IMR-90 (cell line): ENCODE data around the gene SFSWAP. TPM values are rescaled to one million over a fixed set of nuclear protein-coding genes. Genes with fewer than 3 reads are reported as not detected.

ENCODE experiments used
- ATAC-seq: fragments of 200-7000 bp; cut with Tn5 transposase; 2 replicates; pipeline ENCODE4 v1.9.1; 2020; ENCODE audit warnings: low read depth, mild to moderate bottlenecking, moderate library complexity
- BruUV-seq: library from RNA; stranded (reverse); fragments of 400-500 nt; replicated peaks from 2 replicates; lab custom pipeline; 2021; lab: Mats Ljungman, UMichigan
- CTCF ChIA-PET: fragments of 300-600 bp; formaldehyde crosslinking; extraction: SDS; loops from one replicate; lab custom pipeline; 2021; ENCODE audit warnings: antibody characterized with exemption; lab: Yijun Ruan, JAX
- POLR2A ChIA-PET: fragments of 300-600 bp; sonication (Branson Sonifier 250); formaldehyde crosslinking; loops from one replicate; lab custom pipeline; 2022; ENCODE audit warnings: antibody characterized with exemption; ENCODE audit not compliant: unreplicated experiment; lab: Charles Lee
- DNase-seq: peaks from one replicate; pipeline ENCODE4 v3.0.0; 2013
- H2AFZ ChIP-seq: replicated peaks from 2 replicates; pipeline ENCODE3; 2013; ENCODE audit warnings: low read length, mild to moderate bottlenecking; ENCODE audit not compliant: poor library complexity
- H2AK5ac ChIP-seq: 2 replicates; pipeline ENCODE4 v1.6.1; 2013; ENCODE audit warnings: low read depth, low read length, inconsistent platforms
- H2AK9ac ChIP-seq: replicated peaks from 2 replicates; pipeline ENCODE3; 2013; ENCODE audit warnings: mild to moderate bottlenecking, low read depth, low read length, moderate library complexity; ENCODE audit not compliant: poor library complexity
- H2BK120ac ChIP-seq: 2 replicates; pipeline ENCODE4 v1.6.1; 2013; ENCODE audit warnings: low read depth, low read length, inconsistent platforms
- H2BK15ac ChIP-seq: 3 replicates; pipeline ENCODE4 v1.6.1; 2013; ENCODE audit warnings: low read depth, low read length, inconsistent platforms
- H2BK20ac ChIP-seq: 2 replicates; pipeline ENCODE4 v1.6.1; 2013; ENCODE audit warnings: low read depth, mild to moderate bottlenecking, inconsistent platforms, low read length, moderate library complexity
- H2BK5ac ChIP-seq: 2 replicates; pipeline ENCODE4 v1.6.1; 2013; ENCODE audit warnings: mild to moderate bottlenecking, low read depth, low read length, inconsistent platforms; ENCODE audit not compliant: poor library complexity, severe bottlenecking
- H3K14ac ChIP-seq: replicated peaks from 2 replicates; pipeline ENCODE4 v1.6.1; 2013; ENCODE audit warnings: low read depth, low read length, inconsistent platforms
- H3K18ac ChIP-seq: 2 replicates; pipeline ENCODE4 v1.6.1; 2013; ENCODE audit warnings: low read depth, low read length, control low read depth
- H3K23ac ChIP-seq: 2 replicates; pipeline ENCODE4 v1.6.1; 2013; ENCODE audit warnings: low read depth, low read length, inconsistent platforms
- H3K27ac ChIP-seq: 2 replicates; pipeline ENCODE4 v1.5.1; 2013; ENCODE audit warnings: mild to moderate bottlenecking, control low read depth, low read length; ENCODE audit not compliant: insufficient read depth
- H3K27me3 ChIP-seq: 2 replicates; pipeline ENCODE4 v1.6.1; 2013; ENCODE audit warnings: low read length; ENCODE audit not compliant: control insufficient read depth, insufficient read depth
- H3K36me3 ChIP-seq: 2 replicates; pipeline ENCODE4 v1.6.1; 2013; ENCODE audit warnings: low read length, mixed read lengths; ENCODE audit not compliant: control insufficient read depth, insufficient read depth
- H3K4ac ChIP-seq: 2 replicates; pipeline ENCODE4 v1.6.1; 2013; ENCODE audit warnings: low read depth, low read length, inconsistent platforms
- H3K4me1 ChIP-seq: 2 replicates; pipeline ENCODE4 v1.6.1; 2013; ENCODE audit warnings: low read length, mixed read lengths; ENCODE audit not compliant: control insufficient read depth, insufficient read depth
- H3K4me2 ChIP-seq: 2 replicates; pipeline ENCODE4 v1.6.1; 2013; ENCODE audit warnings: low read depth, mild to moderate bottlenecking, control low read depth, low read length, moderate library complexity
- H3K4me3 ChIP-seq: 2 replicates; pipeline ENCODE4 v1.5.1; 2013; ENCODE audit warnings: low read depth, mild to moderate bottlenecking, control low read depth, low read length, moderate library complexity; ENCODE audit not compliant: insufficient read depth
- H3K56ac ChIP-seq: 2 replicates; pipeline ENCODE4 v1.6.1; 2013; ENCODE audit warnings: low read length, inconsistent platforms; ENCODE audit not compliant: insufficient read depth; ENCODE audit errors: extremely low read depth
- H3K79me1 ChIP-seq, 2 experiments: 2 replicates each; pipeline ENCODE4 v1.6.1; 2013; ENCODE audit warnings: low read length in 2 of 2, inconsistent platforms in 1 of 2, low read depth in 1 of 2
- H3K9ac ChIP-seq: 2 replicates; pipeline ENCODE4 v1.6.1; 2013; ENCODE audit warnings: low read depth, low read length, control low read depth
- H3K9me1 ChIP-seq: 2 replicates; pipeline ENCODE4 v1.6.1; 2013; ENCODE audit warnings: low read length, inconsistent platforms; ENCODE audit not compliant: insufficient read depth
- H3K9me3 ChIP-seq: 2 replicates; pipeline ENCODE4 v1.6.1; 2013; ENCODE audit warnings: low read length; ENCODE audit not compliant: control insufficient read depth, insufficient read depth
- H4K20me1 ChIP-seq: 2 replicates; pipeline ENCODE4 v1.6.1; 2013; ENCODE audit warnings: low read length, inconsistent platforms; ENCODE audit not compliant: insufficient read depth
- H4K5ac ChIP-seq: 2 replicates; pipeline ENCODE4 v1.6.1; 2013; ENCODE audit warnings: mild to moderate bottlenecking, low read depth, low read length, control low read depth
- H4K8ac ChIP-seq, 2 experiments: 2 replicates each; pipeline ENCODE4 v1.6.1; 2013; ENCODE audit warnings: low read depth in 2 of 2, low read length in 2 of 2, control low read depth in 1 of 2, inconsistent platforms in 1 of 2
- H4K91ac ChIP-seq: 2 replicates; pipeline ENCODE4 v1.6.1; 2013; ENCODE audit warnings: low read depth, low read length, inconsistent platforms; ENCODE audit not compliant: insufficient read depth
- BHLHE40 ChIP-seq: fragments of 150-350 bp; IDR thresholded peaks from 2 replicates; pipeline ENCODE4 v1.6.1; 2016; ENCODE audit warnings: mild to moderate bottlenecking, low read depth, low read length
- CEBPB ChIP-seq: IDR thresholded peaks from 2 replicates; pipeline ENCODE4 v1.6.1; 2012; ENCODE audit warnings: low read depth, low read length, improper control_type of control experiment
- CHD1 ChIP-seq: IDR thresholded peaks from 2 replicates; pipeline ENCODE4 v1.6.1; 2012; ENCODE audit warnings: low read depth, low read length, improper control_type of control experiment
- FOS ChIP-seq: fragments of 150-350 bp; IDR thresholded peaks from 2 replicates; pipeline ENCODE4 v1.6.1; 2016; ENCODE audit warnings: low read depth, low read length
- MAFK ChIP-seq: IDR thresholded peaks from 2 replicates; pipeline ENCODE4 v1.6.1; 2012; ENCODE audit warnings: low read depth, low read length, improper control_type of control experiment
- NFE2L2 ChIP-seq: fragments of 150-350 bp; IDR thresholded peaks from 2 replicates; pipeline ENCODE4 v1.6.1; 2016; ENCODE audit warnings: low read depth, mild to moderate bottlenecking, low read length
- POLR2A ChIP-seq: IDR thresholded peaks from 2 replicates; pipeline ENCODE4 v1.6.1; 2012; ENCODE audit warnings: mild to moderate bottlenecking, low read depth, low read length
- RAD21 ChIP-seq: IDR thresholded peaks from 2 replicates; pipeline ENCODE4 v1.6.1; 2012; ENCODE audit warnings: low read length, improper control_type of control experiment
- RCOR1 ChIP-seq: IDR thresholded peaks from 2 replicates; pipeline ENCODE4 v1.6.1; 2012; ENCODE audit warnings: mild to moderate bottlenecking, low read length, improper control_type of control experiment; ENCODE audit not compliant: insufficient replicate concordance
- RFX5 ChIP-seq: IDR thresholded peaks from 2 replicates; pipeline ENCODE4 v1.8.0; 2012; ENCODE audit warnings: low read depth, mild to moderate bottlenecking, low read length, moderate library complexity
- SMC3 ChIP-seq: fragments of 150-350 bp; IDR thresholded peaks from 2 replicates; pipeline ENCODE4 v1.6.1; 2016; ENCODE audit warnings: low read depth, mild to moderate bottlenecking, antibody characterized with exemption, low read length, moderate library complexity
- WGBS, 2 experiments: methylation state at CpG; one replicate each; pipeline versions ENCODE4 v1.1.5 to v1.1.7; 2013; ENCODE audit warnings: missing lambda C conversion rate in 2 of 2; ENCODE audit not compliant: insufficient read length in 1 of 2; ENCODE audit errors: extremely low coverage in 2 of 2; 5-methylcytosine and 5-hydroxymethylcytosine counted together
- dilution Hi-C: fragments of 300-500 bp; cut with HindIII; formaldehyde crosslinking; loops from one replicate; pipeline ENCODE4 v1.14.3; 2018; ENCODE audit warnings: low sequenced_read_pairs; ENCODE audit not compliant: unreplicated experiment
- in situ Hi-C: fragments of 300-500 bp; cut with MboI; formaldehyde crosslinking; loops from 3 replicates; pipeline ENCODE4 v1.14.3; 2019; ENCODE audit warnings: low sequenced_read_pairs, inconsistent platforms, mixed read lengths
- intact Hi-C: fragments of 100-400 bp; cut with micrococcal nuclease; formaldehyde crosslinking; loops from 2 replicates; pipeline ENCODE4 v1.10.0; 2022
- polyA plus RNA-seq, 3 experiments: library from polyadenylated mRNA; depleted of rRNA; stranded (reverse); fragments of >200 nt; gene quantifications; 2 replicates each; pipeline ENCODE4 v1.2.3, GENCODE V29; 2012; ENCODE audit warnings: low replicate concordance in 1 of 3
- total RNA-seq: library from RNA; depleted of rRNA; stranded (reverse); fragments of >200 nt; gene quantifications from 2 replicates; pipeline ENCODE4 v1.2.3, GENCODE V29; 2012
- TF ChIP-seq, protein P1 (sequence below): fragments of 150-350 bp; IDR thresholded peaks from 2 replicates; pipeline ENCODE4 v1.6.1; 2017; ENCODE audit warnings: mild to moderate bottlenecking, antibody characterized with exemption, low read length, low read depth
- TF ChIP-seq, protein P2 (sequence below): conservative IDR thresholded peaks from 2 replicates; pipeline ENCODE4 v1.5.1; 2012; ENCODE audit warnings: mild to moderate bottlenecking, low read depth, low read length, improper control_type of control experiment
- TF ChIP-seq, protein P3 (sequence below): fragments of 150-350 bp; IDR thresholded peaks from 2 replicates; pipeline ENCODE4 v1.6.1; 2016; ENCODE audit warnings: low read depth, mild to moderate bottlenecking, low read length, moderate library complexity, borderline replicate concordance

SFSWAP gene
- total and polyA plus RNA-seq, 2 of the 4 experiments (the other 2 are of a cell fraction), result 19.7 to 22.4 TPM

DNA sequence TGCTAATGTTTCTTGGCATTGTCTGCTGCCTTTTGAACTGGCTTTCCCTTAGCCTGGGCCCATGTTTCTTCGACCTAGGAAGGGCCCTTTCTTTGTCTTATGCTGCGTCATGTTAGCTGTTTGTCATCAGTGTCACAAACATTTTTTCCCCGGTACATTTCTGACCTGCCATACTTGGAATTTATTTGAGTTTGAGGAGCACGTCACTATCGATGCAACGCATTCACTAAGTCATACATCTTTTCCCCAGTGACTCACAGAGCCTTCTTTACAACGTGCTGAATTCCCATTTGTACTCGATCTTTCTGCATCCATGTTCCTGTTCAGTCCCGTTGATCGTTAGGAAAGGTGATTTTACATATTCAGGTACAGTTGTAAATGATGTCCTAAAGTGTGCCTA is 61.1 kb downstream of the SFSWAP start:
- H2BK15ac ChIP-seq, result no peak overlapping the region
- H4K91ac ChIP-seq, result no peak overlapping the region
- H4K8ac ChIP-seq, result no peak overlapping the region
- no peaks in the 10 kb centered on the region for H3K9me1 ChIP-seq
- POLR2A ChIA-PET, result no interaction called here
- no peak overlapping the region for H2BK120ac ChIP-seq
- H3K14ac ChIP-seq, result no peak overlapping the region
- H3K27ac ChIP-seq, result no peak overlapping the region
- DNase-seq, result no peak
- peaks cover 47% of the 10 kb centered on the region for H3K36me3 ChIP-seq
- intact Hi-C loops, result no loop called here
- no peak overlapping the region for H2AK9ac ChIP-seq
- ATAC-seq, result no peak
- no peaks in the 10 kb centered on the region for H3K9me3 ChIP-seq
- no peaks in the 10 kb centered on the region for H3K4me1 ChIP-seq
- no peak overlapping the region for H2BK20ac ChIP-seq
- H3K27me3 ChIP-seq, result no peaks in the 10 kb centered on the region
- no peak overlapping the region for H2BK5ac ChIP-seq
- 100% methylated on average over 2 of the region's 10 CpGs; no CpG with 5 or more reads in 1 of the 2 experiments for whole genome bisulfite sequencing, 2 experiments
- peaks cover 3 to 8% of the 10 kb centered on the region in 2 experiments; a peak in 3 of 4 replicates for H3K79me1 ChIP-seq
- in situ Hi-C loops, result no loop called here
- no peaks in the 10 kb centered on the region for H4K20me1 ChIP-seq
- no peak overlapping the region for H3K4me3 ChIP-seq
- H2AK5ac ChIP-seq, result no peak overlapping the region
- H3K9ac ChIP-seq, result no peak overlapping the region
- no peak overlapping the region for H2AFZ ChIP-seq
- dilution Hi-C loops, result no loop called here
- no TSS peak for BruUV-seq
- no peak overlapping the region for H3K18ac ChIP-seq
- no peak overlapping the region for H3K4me2 ChIP-seq
- no peak overlapping the region for H3K56ac ChIP-seq
- no peak overlapping the region for H3K4ac ChIP-seq
- CTCF ChIA-PET, result no interaction called here
- no peak overlapping the region for H3K23ac ChIP-seq
- no peak overlapping the region for H4K5ac ChIP-seq
- no peak for TF ChIP-seq CHD1
- TF ChIP-seq, protein P1, sequence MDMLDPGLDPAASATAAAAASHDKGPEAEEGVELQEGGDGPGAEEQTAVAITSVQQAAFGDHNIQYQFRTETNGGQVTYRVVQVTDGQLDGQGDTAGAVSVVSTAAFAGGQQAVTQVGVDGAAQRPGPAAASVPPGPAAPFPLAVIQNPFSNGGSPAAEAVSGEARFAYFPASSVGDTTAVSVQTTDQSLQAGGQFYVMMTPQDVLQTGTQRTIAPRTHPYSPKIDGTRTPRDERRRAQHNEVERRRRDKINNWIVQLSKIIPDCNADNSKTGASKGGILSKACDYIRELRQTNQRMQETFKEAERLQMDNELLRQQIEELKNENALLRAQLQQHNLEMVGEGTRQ, result no peak
- TF ChIP-seq BHLHE40, result no peak
- no peak for TF ChIP-seq CEBPB
- no peak for TF ChIP-seq NFE2L2
- TF ChIP-seq, protein P2, sequence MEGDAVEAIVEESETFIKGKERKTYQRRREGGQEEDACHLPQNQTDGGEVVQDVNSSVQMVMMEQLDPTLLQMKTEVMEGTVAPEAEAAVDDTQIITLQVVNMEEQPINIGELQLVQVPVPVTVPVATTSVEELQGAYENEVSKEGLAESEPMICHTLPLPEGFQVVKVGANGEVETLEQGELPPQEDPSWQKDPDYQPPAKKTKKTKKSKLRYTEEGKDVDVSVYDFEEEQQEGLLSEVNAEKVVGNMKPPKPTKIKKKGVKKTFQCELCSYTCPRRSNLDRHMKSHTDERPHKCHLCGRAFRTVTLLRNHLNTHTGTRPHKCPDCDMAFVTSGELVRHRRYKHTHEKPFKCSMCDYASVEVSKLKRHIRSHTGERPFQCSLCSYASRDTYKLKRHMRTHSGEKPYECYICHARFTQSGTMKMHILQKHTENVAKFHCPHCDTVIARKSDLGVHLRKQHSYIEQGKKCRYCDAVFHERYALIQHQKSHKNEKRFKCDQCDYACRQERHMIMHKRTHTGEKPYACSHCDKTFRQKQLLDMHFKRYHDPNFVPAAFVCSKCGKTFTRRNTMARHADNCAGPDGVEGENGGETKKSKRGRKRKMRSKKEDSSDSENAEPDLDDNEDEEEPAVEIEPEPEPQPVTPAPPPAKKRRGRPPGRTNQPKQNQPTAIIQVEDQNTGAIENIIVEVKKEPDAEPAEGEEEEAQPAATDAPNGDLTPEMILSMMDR, result no peak
- no peak for TF ChIP-seq RCOR1
- TF ChIP-seq RAD21, result no peak
- no peak for TF ChIP-seq SMC3
- TF ChIP-seq FOS, result no peak
- no peak for TF ChIP-seq POLR2A
- TF ChIP-seq MAFK, result no peak
- TF ChIP-seq RFX5, result no peak
- TF ChIP-seq, protein P3, sequence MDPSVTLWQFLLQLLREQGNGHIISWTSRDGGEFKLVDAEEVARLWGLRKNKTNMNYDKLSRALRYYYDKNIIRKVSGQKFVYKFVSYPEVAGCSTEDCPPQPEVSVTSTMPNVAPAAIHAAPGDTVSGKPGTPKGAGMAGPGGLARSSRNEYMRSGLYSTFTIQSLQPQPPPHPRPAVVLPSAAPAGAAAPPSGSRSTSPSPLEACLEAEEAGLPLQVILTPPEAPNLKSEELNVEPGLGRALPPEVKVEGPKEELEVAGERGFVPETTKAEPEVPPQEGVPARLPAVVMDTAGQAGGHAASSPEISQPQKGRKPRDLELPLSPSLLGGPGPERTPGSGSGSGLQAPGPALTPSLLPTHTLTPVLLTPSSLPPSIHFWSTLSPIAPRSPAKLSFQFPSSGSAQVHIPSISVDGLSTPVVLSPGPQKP, result no peak
